H1 (cell line): ENCODE data around the gene FRMD4A. TPM values are rescaled to one million over a fixed set of nuclear protein-coding genes. Genes with fewer than 3 reads are reported as not detected.

Experiments
- CTCF ChIA-PET: fragments of 300-600 bp; sonication (Branson Sonifier 250); formaldehyde crosslinking; loops from one replicate; lab custom pipeline; 2021; ENCODE audit not compliant: partially characterized antibody; lab: Charles Lee
- POLR2A ChIA-PET: fragments of 300-600 bp; sonication (Branson Sonifier 250); formaldehyde crosslinking; loops from one replicate; lab custom pipeline; 2021; ENCODE audit warnings: inconsistent platforms; ENCODE audit not compliant: partially characterized antibody; lab: Charles Lee
- DNase-seq, 2 experiments: peaks; one replicate each; pipeline versions ENCODE4 v3.0.0 to v3.0.0-alpha.2; 2010 to 2022; ENCODE audit warnings: low spot score in 2 of 2, low read depth in 1 of 2, mixed read lengths in 1 of 2
- FAIRE-seq: peaks from 2 replicates; lab custom pipeline; 2011; peaks lifted over from hg19 to GRCh38; lab: Jason Lieb, UNC
- H2AFZ ChIP-seq: 2 replicates; pipeline ENCODE4 v1.8.1; 2012; ENCODE audit warnings: low read length, inconsistent platforms
- H2AK5ac ChIP-seq: 2 replicates; pipeline ENCODE4 v1.6.1; 2013; ENCODE audit warnings: low read depth, low read length
- H2BK120ac ChIP-seq: replicated peaks from 2 replicates; pipeline ENCODE3; 2013; ENCODE audit warnings: low read depth, low read length, inconsistent platforms
- H2BK12ac ChIP-seq: 2 replicates; pipeline ENCODE4 v1.6.1; 2013; ENCODE audit warnings: low read depth, low read length
- H2BK15ac ChIP-seq: 2 replicates; pipeline ENCODE4 v1.6.1; 2013; ENCODE audit warnings: low read length
- H2BK20ac ChIP-seq: 2 replicates; pipeline ENCODE4 v1.6.1; 2013; ENCODE audit warnings: low read length
- H2BK5ac ChIP-seq: 2 replicates; pipeline ENCODE4 v1.6.1; 2013; ENCODE audit warnings: low read depth, low read length
- H3K14ac ChIP-seq: 2 replicates; pipeline ENCODE4 v1.6.1; 2013; ENCODE audit warnings: inconsistent platforms; ENCODE audit not compliant: insufficient read length
- H3K18ac ChIP-seq: 2 replicates; pipeline ENCODE4 v1.6.1; 2013; ENCODE audit warnings: low read length; ENCODE audit errors: extremely low read depth
- H3K23ac ChIP-seq: 2 replicates; pipeline ENCODE4 v1.6.1; 2013; ENCODE audit warnings: inconsistent platforms; ENCODE audit not compliant: insufficient read length
- H3K23me2 ChIP-seq: 2 replicates; pipeline ENCODE4 v1.6.1; 2013; ENCODE audit warnings: low read depth, low read length
- H3K27ac ChIP-seq: 2 replicates; pipeline ENCODE4 v1.6.1; 2011; ENCODE audit warnings: low read depth, low read length, inconsistent platforms
- H3K27me3 ChIP-seq, 4 experiments: replicated peaks in 1 of 4; 1 replicate in 1 of 4; 2 replicates in 3 of 4; pipeline versions ENCODE4 v1.6.1 to v1.8.1; 2011 to 2013; ENCODE audit warnings: low read length in 3 of 4, mild to moderate bottlenecking in 3 of 4, inconsistent platforms in 2 of 4, mixed read lengths in 2 of 4, moderate library complexity in 1 of 4; ENCODE audit not compliant: control insufficient read depth in 3 of 4, insufficient read depth in 3 of 4; ENCODE audit errors: extremely low read depth in 1 of 4
- H3K36me3 ChIP-seq, 4 experiments: 2 replicates each; pipeline versions ENCODE4 v1.6.1 to v1.8.1; 2011 to 2013; ENCODE audit warnings: mild to moderate bottlenecking in 4 of 4, low read length in 3 of 4, moderate library complexity in 2 of 4, control low read depth in 1 of 4, inconsistent platforms in 1 of 4; ENCODE audit not compliant: insufficient read depth in 4 of 4, control insufficient read depth in 2 of 4
- H3K4ac ChIP-seq: replicated peaks from 2 replicates; pipeline ENCODE3; 2013; ENCODE audit warnings: low read length, low read depth, mixed read lengths, inconsistent platforms; ENCODE audit not compliant: insufficient read length
- H3K4me1 ChIP-seq, 4 experiments: replicated peaks in 1 of 4; 1 replicate in 1 of 4; 2 replicates in 3 of 4; pipeline versions ENCODE4 v1.6.1 to v1.8.1; 2011 to 2013; ENCODE audit warnings: low read length in 3 of 4, inconsistent platforms in 2 of 4, mixed read lengths in 1 of 4; ENCODE audit not compliant: insufficient read depth in 4 of 4, control insufficient read depth in 3 of 4
- H3K4me2 ChIP-seq, 2 experiments: 2 replicates each; pipeline versions ENCODE4 v1.6.1 to v1.8.1; 2011 to 2013; ENCODE audit warnings: low read depth in 2 of 2, low read length in 2 of 2, control low read depth in 1 of 2, inconsistent platforms in 1 of 2, mild to moderate bottlenecking in 1 of 2; ENCODE audit not compliant: insufficient read depth in 1 of 2
- H3K4me3 ChIP-seq, 4 experiments: fragments of 200-600, 300-600 bp in 1 of 4; sonication (generic), shearing (Covaris generic), sonication (Bioruptor Twin) in 1 of 4; 2 replicates each; pipeline versions ENCODE4 v1.5.1 to v1.8.1; 2011 to 2016; ENCODE audit warnings: low read length in 4 of 4, low read depth in 3 of 4, control low read depth in 2 of 4, inconsistent platforms in 2 of 4, mild to moderate bottlenecking in 2 of 4, mixed read lengths in 1 of 4, moderate library complexity in 1 of 4; ENCODE audit not compliant: insufficient read depth in 2 of 4; ENCODE audit errors: extremely low read depth in 1 of 4
- H3K56ac ChIP-seq: replicated peaks from 2 replicates; pipeline ENCODE3; 2013; ENCODE audit warnings: low read depth, mild to moderate bottlenecking, mixed read lengths, low read length, inconsistent platforms; ENCODE audit not compliant: insufficient read length
- H3K79me1 ChIP-seq: 2 replicates; pipeline ENCODE4 v1.6.1; 2013; ENCODE audit warnings: low read depth, low read length, control low read depth
- H3K79me2 ChIP-seq, 2 experiments: 2 replicates each; pipeline versions ENCODE4 v1.6.1 to v1.8.1; 2012 to 2013; ENCODE audit warnings: low read length in 2 of 2, mild to moderate bottlenecking in 2 of 2, inconsistent platforms in 1 of 2; ENCODE audit not compliant: insufficient read depth in 2 of 2, control insufficient read depth in 1 of 2
- H3K9ac ChIP-seq, 4 experiments: replicated peaks in 1 of 4; 1 replicate in 1 of 4; 2 replicates in 3 of 4; pipeline versions ENCODE4 v1.6.1 to v1.8.1; 2011 to 2013; ENCODE audit warnings: low read depth in 3 of 4, low read length in 3 of 4, control low read depth in 2 of 4, mild to moderate bottlenecking in 2 of 4, moderate library complexity in 2 of 4, inconsistent platforms in 1 of 4; ENCODE audit errors: extremely low read depth in 1 of 4
- H3K9me3 ChIP-seq, 2 experiments: 2 replicates each; pipeline versions ENCODE4 v1.6.1 to v1.8.1; 2012 to 2013; ENCODE audit warnings: mild to moderate bottlenecking in 2 of 2, moderate library complexity in 2 of 2, control low read depth in 1 of 2, inconsistent platforms in 1 of 2, low read depth in 1 of 2, low read length in 1 of 2, mixed read lengths in 1 of 2; ENCODE audit not compliant: insufficient read depth in 2 of 2
- H4K20me1 ChIP-seq, 2 experiments: replicated peaks in 1 of 2; 2 replicates each; pipeline versions ENCODE3 to v1.8.1; 2011 to 2013; ENCODE audit warnings: inconsistent platforms in 2 of 2, low read length in 2 of 2, mild to moderate bottlenecking in 1 of 2; ENCODE audit not compliant: insufficient read depth in 2 of 2, control insufficient read depth in 1 of 2
- H4K5ac ChIP-seq: 2 replicates; pipeline ENCODE4 v1.6.1; 2013; ENCODE audit warnings: low read length, low read depth, mixed read lengths, inconsistent platforms; ENCODE audit not compliant: insufficient read length
- H4K8ac ChIP-seq: 2 replicates; pipeline ENCODE4 v1.8.0; 2013; ENCODE audit warnings: mild to moderate bottlenecking, moderate library complexity, low read length, inconsistent platforms; ENCODE audit not compliant: insufficient read depth; ENCODE audit errors: extremely low read depth
- H4K91ac ChIP-seq: replicated peaks from 2 replicates; pipeline ENCODE3; 2013; ENCODE audit warnings: low read length, mixed read lengths, inconsistent platforms; ENCODE audit not compliant: insufficient read length
- CHD1 ChIP-seq: IDR thresholded peaks from 2 replicates; pipeline ENCODE4 v1.6.1; 2012; ENCODE audit warnings: low read depth, low read length, improper control_type of control experiment
- CTCF ChIP-seq, 3 experiments: IDR thresholded peaks; 1 replicate in 2 of 3; 2 replicates in 1 of 3; pipeline versions ENCODE4 v1.5.1 to v1.6.1; 2011; ENCODE audit warnings: low read length in 3 of 3, mild to moderate bottlenecking in 3 of 3, inconsistent platforms in 2 of 3, low read depth in 1 of 3, moderate library complexity in 1 of 3; ENCODE audit not compliant: insufficient read depth in 1 of 3; ENCODE audit errors: control extremely low read depth in 1 of 3
- JUN ChIP-seq: IDR thresholded peaks from 2 replicates; pipeline ENCODE4 v1.6.1; 2011; ENCODE audit warnings: low read depth, mild to moderate bottlenecking, improper control_type of control experiment, low read length
- PHF8 ChIP-seq: fragments of 200-600 bp; sonication (generic); conservative IDR thresholded peaks from 2 replicates; pipeline ENCODE4 v1.7.1; 2012; ENCODE audit warnings: low read depth, mild to moderate bottlenecking, inconsistent platforms, low read length, moderate library complexity
- SP1 ChIP-seq: IDR thresholded peaks from 2 replicates; pipeline ENCODE4 v1.6.1; 2011; ENCODE audit warnings: low read depth, low read length
- SP2 ChIP-seq: IDR thresholded peaks from 2 replicates; pipeline ENCODE4 v1.6.1; 2012; ENCODE audit warnings: mild to moderate bottlenecking, low read length, inconsistent platforms
- TAF7 ChIP-seq: optimal IDR thresholded peaks from 2 replicates; pipeline ENCODE3; 2011; ENCODE audit warnings: low read depth, mild to moderate bottlenecking, inconsistent platforms, low read length, moderate library complexity, borderline replicate concordance
- YY1 ChIP-seq: IDR thresholded peaks from 2 replicates; pipeline ENCODE4 v1.6.1; 2011; ENCODE audit warnings: low read depth, mild to moderate bottlenecking, low read length
- ZNF274 ChIP-seq: IDR thresholded peaks from 2 replicates; pipeline ENCODE4 v1.7.0; 2012; ENCODE audit warnings: low read length, borderline replicate concordance; ENCODE audit errors: extremely low read depth
- WGBS, 2 experiments: shearing (Covaris generic) in 1 of 2; methylation state at CpG; one replicate each; pipeline versions ENCODE4 v1.1.6 to v1.1.7; 2013 to 2015; ENCODE audit warnings: low lambda C conversion rate in 2 of 2, mixed read lengths in 2 of 2, inconsistent platforms in 1 of 2, low coverage in 1 of 2, missing lambda C conversion rate in 1 of 2; ENCODE audit not compliant: insufficient replicate concordance in 2 of 2, insufficient coverage in 1 of 2, insufficient read length in 1 of 2; ENCODE audit errors: extremely low coverage in 1 of 2, missing lambda C conversion rate in 1 of 2; 5-methylcytosine and 5-hydroxymethylcytosine counted together
- polyA plus RNA-seq, 7 experiments: library from polyadenylated mRNA; depleted of rRNA in 3 of 7; stranded (reverse) in 5 of 7; unstranded in 2 of 7; fragments of >200 nt in 5 of 7; fragments of 200-250 nt in 2 of 7; gene quantifications; 1 replicate in 5 of 7; 2 replicates in 1 of 7; 4 replicates in 1 of 7; pipeline versions ENCODE4 v1.2.1 to v1.2.3, GENCODE V29; 2011 to 2013; ENCODE audit warnings: missing spikeins in 2 of 7, mixed read lengths in 2 of 7
- total RNA-seq: library from RNA; stranded (reverse); fragmentation: NEBNext Ultra II Directional; extraction: Animal tissue kit (Norgen Biotek cat#: 25700); gene quantifications from 2 replicates; pipeline ENCODE4 v1.2.1, GENCODE V29; 2021

The FRMD4A gene
- total and polyA plus RNA-seq, 2 of the 8 experiments (the other 6 are each of a cell fraction or from before 2014, with no cell fraction given), result 38.6 to 39.6 TPM

GRCh38 chr10:14128519-14128918 is 202.2 kb downstream of the FRMD4A start:
- peaks cover 0 to 4% (median 0%) of the 10 kb centered on the region in 4 experiments; a peak in 1 of 7 replicates for H3K4me1 ChIP-seq
- FAIRE-seq (no peak), DNase-seq (no peak)
- H3K79me1 ChIP-seq, result no peaks in the 10 kb centered on the region
- no peak overlapping the region for H3K56ac ChIP-seq
- no peak overlapping the region for H3K4ac ChIP-seq
- no peak overlapping the region for H4K8ac ChIP-seq
- no peak overlapping the region for H2AFZ ChIP-seq
- POLR2A ChIA-PET, result no interaction called here
- no peak overlapping the region for H3K4me2 ChIP-seq
- no peaks in the 10 kb centered on the region for H4K20me1 ChIP-seq
- H3K23ac ChIP-seq, result no peak overlapping the region
- H3K23me2 ChIP-seq, result no peaks in the 10 kb centered on the region
- H3K79me2 ChIP-seq, result no peaks in the 10 kb centered on the region
- H4K5ac ChIP-seq, result no peak overlapping the region
- no peaks in the 10 kb centered on the region for H3K36me3 ChIP-seq
- CTCF ChIA-PET, result no interaction called here
- H3K18ac ChIP-seq, result no peak overlapping the region
- H2BK5ac ChIP-seq, result no peak overlapping the region
- H2BK20ac ChIP-seq, result no peak overlapping the region
- H2BK120ac ChIP-seq, result no peak overlapping the region
- no peaks in the 10 kb centered on the region for H3K9me3 ChIP-seq
- no peak overlapping the region for H3K9ac ChIP-seq
- no peak overlapping the region for H2BK15ac ChIP-seq
- H3K27ac ChIP-seq, result no peak overlapping the region
- no peak overlapping the region for H4K91ac ChIP-seq
- H3K4me3 ChIP-seq, result no peak overlapping the region
- H2BK12ac ChIP-seq, result no peak overlapping the region
- no peaks in the 10 kb centered on the region for H3K27me3 ChIP-seq
- no peak overlapping the region for H2AK5ac ChIP-seq
- H3K14ac ChIP-seq, result no peak overlapping the region
- WGBS, 2 experiments, result 92% methylated on average over 8 of the region's 8 CpGs; no CpG with 5 or more reads in 1 of the 2 experiments
- no peak for TF ChIP-seq TAF7
- TF ChIP-seq SP1, result no peak
- no peak for TF ChIP-seq JUN
- TF ChIP-seq CHD1, result no peak
- TF ChIP-seq ZNF274, result no peak
- no peak for TF ChIP-seq PHF8
- TF ChIP-seq SP2, result no peak
- no peak for TF ChIP-seq YY1
- TF ChIP-seq CTCF (IDR thresholded peaks at IDR 0.05; ENCODE audit: control extremely low read depth in 1 of 3, insufficient read depth in 1 of 3, low read depth in 1 of 3, low read length in 3 of 3), result no peak
